Ovary (tissue), 9 donors: ENCODE measurements around the gene KIF1A. TPM values are rescaled to one million over a fixed set of nuclear protein-coding genes. Genes with fewer than 3 reads are reported as not detected.

Experiments used
- DNase-seq, 5 donors: peaks; one replicate each; pipeline ENCODE4 v3.0.0-alpha.2; 2019 to 2020
- H3K27ac ChIP-seq, 2 donors: fragments of 200-600 bp; one replicate each; pipeline versions ENCODE4 v1.5.1 to v1.8.0; 2019 to 2022
- H3K27me3 ChIP-seq: fragments of 200-600 bp; one replicate; pipeline ENCODE4 v1.8.0; 2022
- H3K36me3 ChIP-seq: fragments of 200-600 bp; sonication (generic); one replicate; pipeline ENCODE4 v1.5.1; 2019
- H3K4me1 ChIP-seq: one replicate; pipeline ENCODE4 v1.8.1; 2013; ENCODE audit warnings: mild to moderate bottlenecking, moderate library complexity; ENCODE audit not compliant: insufficient read depth
- H3K4me3 ChIP-seq: fragments of 200-600 bp; sonication (generic); one replicate; pipeline ENCODE4 v1.5.1; 2017
- H3K9me3 ChIP-seq, 2 donors: fragments of 200-600 bp in 1 of 2; sonication (generic) in 1 of 2; one replicate each; pipeline versions ENCODE4 v1.5.1 to v1.8.1; 2013 to 2019; ENCODE audit warnings: mild to moderate bottlenecking in 1 of 2, moderate library complexity in 1 of 2
- CTCF ChIP-seq, 3 donors: fragments of 450-650 bp in 2 of 3; fragments of 200-600 bp in 1 of 3; IDR thresholded peaks; one replicate each; pipeline versions ENCODE4 v1.5.1 to v1.8.0; 2016 to 2022; ENCODE audit warnings: antibody characterized with exemption in 3 of 3, mild to moderate bottlenecking in 1 of 3
- EP300 ChIP-seq: sonication (generic); formaldehyde crosslinking; IDR thresholded peaks from one replicate; pipeline ENCODE4 v1.6.1; 2017; ENCODE audit warnings: antibody characterized with exemption
- POLR2A ChIP-seq: fragments of 450-650 bp; IDR thresholded peaks from one replicate; pipeline ENCODE4 v1.6.1; 2017; ENCODE audit warnings: antibody characterized with exemption, mild to moderate bottlenecking, moderate library complexity
- WGBS, 3 donors: extraction: QIAGEN DNeasy Blood & Tissue Kit in 1 of 3; methylation state at CpG; one replicate each; pipeline versions ENCODE4 v1.1.5 to v1.1.7; 2013 to 2017; 5-methylcytosine and 5-hydroxymethylcytosine counted together
- intact Hi-C, 4 donors: fragments of 100-400 bp; cut with DNase I; formaldehyde crosslinking; loops; one replicate each; pipeline versions ENCODE4 v1.11.0 to v1.15.1; 2022 to 2023
- polyA plus RNA-seq, 2 donors: library from polyadenylated mRNA; stranded (reverse); fragments of 200-250 nt in 1 of 2; fragments of 350-450 nt in 1 of 2; fragmentation: Illumina TruSeq in 1 of 2; extraction: RNeasy Lipid Tissue Mini Kit (QIAGEN cat#74804) in 1 of 2; gene quantifications; one replicate each; pipeline ENCODE4 v1.2.3, GENCODE V29; 2013 to 2014
- small RNA-seq: library from RNA; depleted of rRNA; stranded (forward); fragments of <200 nt; gene quantifications from one replicate; pipeline ENCODE3, GENCODE V24; 2016
- total RNA-seq, 7 donors: library from RNA; depleted of rRNA in 2 of 7; stranded (reverse); fragments of >200 nt in 2 of 7; fragmentation: NEBNext Ultra II Directional in 3 of 7; extraction: Animal tissue kit (Norgen Biotek cat#: 25700) in 3 of 7; gene quantifications; one replicate each; pipeline versions ENCODE4 v1.1.0 to v1.2.4, GENCODE V29; 2016 to 2023
- donor health status: DM: no; HTN: no; CAD: no; lungs with moderate emphysema.
- donor health status: DM: no; HTN: no; CAD: no.
- donor health status: Bipolar disorder and iron deficiency.
- donor health status: DM: yes; HTN: yes; CAD: no.
- donor health status: DM: no; HTN: no; CAD: no.
- donor health status: DM: yes; HTN: yes; CAD: no.

The KIF1A gene
- total and polyA plus RNA-seq, 9 donors, result 0.48 to 4.4 (median 1.2) TPM

- H3K27ac ChIP-seq, result no peak overlapping the region
- intact Hi-C loops, result no loop called here
- DNase-seq, result no peak
- no peaks in the 10 kb centered on the region for H3K4me1 ChIP-seq
- H3K4me3 ChIP-seq, result no peak overlapping the region
- H3K36me3 ChIP-seq, result no peaks in the 10 kb centered on the region
- TF ChIP-seq POLR2A (no peak), EP300 (no peak), CTCF (IDR thresholded peaks at IDR 0.05) (no peak)
- peaks cover 0 to 4% of the 10 kb centered on the region in 2 donors for H3K9me3 ChIP-seq
- H3K27me3 ChIP-seq, result no peaks in the 10 kb centered on the region
- WGBS, 3 donors, result 71 to 84% (median 78%) methylated on average over 1 of the region's 1 CpG
These were observed 155.4 kb downstream of the KIF1A start for GRCh38 chr2:240664622-240665021.

Small RNAs within 50 kb of the gene (small RNA-seq; reads per million reads assigned to genes)
- gene AC011298.3, result not detected

Other genes starting within 250 kb of the KIF1A start
- 10 to 100 TPM; 15.5 to 34.3 (median 26.8) TPM for gene CAPN10, start 233.5 kb downstream of the KIF1A start, total RNA-seq
- 10 to 100 TPM in 1 of 2 donors, 1 to 10 TPM in 1; 2.2 to 21.7 TPM for gene CAPN10, start 233.5 kb downstream of the KIF1A start, polyA plus RNA-seq
- gene GPR35, start 194.7 kb downstream of the KIF1A start, total RNA-seq, result 1 to 10 TPM; 2.1 to 4.2 (median 2.5) TPM
- 1 to 10 TPM in 1 of 2 donors, under 1 TPM in 1; 0.27 to 2.2 TPM for gene GPR35, start 194.7 kb downstream of the KIF1A start, polyA plus RNA-seq
- gene AQP12B, start 137.3 kb downstream of the KIF1A start, total RNA-seq, result under 1 TPM in 2 of 7 donors, not detected in 5; 0.18 to 0.36 TPM
- not detected for gene AQP12B, start 137.3 kb downstream of the KIF1A start, polyA plus RNA-seq
- gene AQP12A, start 128.4 kb downstream of the KIF1A start, total RNA-seq, result not detected
- not detected for gene AQP12A, start 128.4 kb downstream of the KIF1A start, polyA plus RNA-seq
- under 1 TPM in 2 of 7 donors, not detected in 5; 0.25 to 0.79 TPM for gene AGXT, start 48.6 kb upstream of the KIF1A start, total RNA-seq
- gene AGXT, start 48.6 kb upstream of the KIF1A start, polyA plus RNA-seq, result under 1 TPM in 1 of 2 donors, not detected in 1; 0.04 TPM
- under 1 TPM in 4 of 7 donors, not detected in 3; 0.12 to 0.48 (median 0.34) TPM for gene MAB21L4, start 75.9 kb upstream of the KIF1A start, total RNA-seq
- gene MAB21L4, start 75.9 kb upstream of the KIF1A start, polyA plus RNA-seq, result under 1 TPM in 1 of 2 donors, not detected in 1; 0.04 TPM
- gene CROCC2, start 86.1 kb upstream of the KIF1A start, total RNA-seq, result 1 to 10 TPM in 5 of 7 donors, under 1 TPM in 2; 0.15 to 6.1 (median 1.6) TPM
- under 1 TPM in 1 of 2 donors, not detected in 1; 0.18 TPM for gene CROCC2, start 86.1 kb upstream of the KIF1A start, polyA plus RNA-seq
- 10 to 100 TPM; 32.7 to 69.5 (median 50.3) TPM for gene SNED1, start 178.4 kb upstream of the KIF1A start, total RNA-seq
- 10 to 100 TPM; 16.7 to 29.5 TPM for gene SNED1, start 178.4 kb upstream of the KIF1A start, polyA plus RNA-seq